WTC11 (cell line): ENCODE results near the gene KNG1.
"Not testable (repeated sequence)": the region's sequence is repeated elsewhere in the genome, so short reads cannot be mapped to it uniquely, and the experiment has no call there.

ENCODE experiments used
- CREM ChIP-seq: sonication (generic); formaldehyde crosslinking; IDR thresholded peaks from 2 replicates; pipeline ENCODE4 v1.8.1; 2022; ENCODE audit warnings: mild to moderate bottlenecking, missing genetic modification reagents, moderate library complexity
- CTCF ChIP-seq: fragments of 200-600 bp; IDR thresholded peaks from 2 replicates; pipeline ENCODE4 v1.8.0; 2022; ENCODE audit warnings: antibody characterized with exemption
- ELF4 ChIP-seq: sonication (generic); formaldehyde crosslinking; IDR thresholded peaks from 2 replicates; pipeline ENCODE4 v1.8.1; 2022; ENCODE audit warnings: low read depth, mild to moderate bottlenecking, moderate library complexity, missing genetic modification reagents
- ESRRA ChIP-seq: sonication (generic); formaldehyde crosslinking; IDR thresholded peaks from 2 replicates; pipeline ENCODE4 v1.8.1; 2022; ENCODE audit warnings: mild to moderate bottlenecking, missing genetic modification reagents, borderline replicate concordance
- FOXJ3 ChIP-seq: sonication (generic); formaldehyde crosslinking; IDR thresholded peaks from 2 replicates; pipeline ENCODE4 v1.9.0; 2021; ENCODE audit warnings: missing genetic modification reagents, mild to moderate bottlenecking, borderline replicate concordance
- KAT7 ChIP-seq: sonication (generic); formaldehyde crosslinking; IDR thresholded peaks from 2 replicates; pipeline ENCODE4 v1.8.1; 2023; ENCODE audit warnings: missing genetic modification reagents, mild to moderate bottlenecking, borderline replicate concordance
- NR2C2 ChIP-seq: sonication (generic); formaldehyde crosslinking; IDR thresholded peaks from 2 replicates; pipeline ENCODE4 v1.8.0; 2022; ENCODE audit warnings: mild to moderate bottlenecking, missing genetic modification reagents
- NR3C1 ChIP-seq: sonication (generic); formaldehyde crosslinking; conservative IDR thresholded peaks from 2 replicates; pipeline ENCODE4 v1.8.1; 2023; ENCODE audit warnings: low read depth, mild to moderate bottlenecking, missing genetic modification reagents
- RORB ChIP-seq: fragments of 250-450 bp; sonication (Bioruptor Pico); IDR thresholded peaks from 2 replicates; pipeline ENCODE4 v1.9.0; 2021; ENCODE audit warnings: mild to moderate bottlenecking
- SP1 ChIP-seq: sonication (generic); formaldehyde crosslinking; conservative IDR thresholded peaks from 2 replicates; pipeline ENCODE4 v1.8.1; 2022; ENCODE audit warnings: missing genetic modification reagents
- ZBTB43 ChIP-seq: sonication (generic); formaldehyde crosslinking; IDR thresholded peaks from 2 replicates; pipeline ENCODE4 v1.8.1; 2023; ENCODE audit warnings: mild to moderate bottlenecking, missing genetic modification reagents

- TF ChIP-seq CTCF; FOXJ3 (CRISPR knock-in tag); ZBTB43 (CRISPR knock-in tag); CREM; NR3C1 (CRISPR knock-in tag); KAT7 (CRISPR knock-in tag); RORB (CRISPR knock-in tag); SP1 (CRISPR knock-in tag); NR2C2 (CRISPR knock-in tag); ELF4; ESRRA (CRISPR knock-in tag): not testable (repeated sequence)
Observed at GRCh38 chr3:186702451-186702850, 14.7 kb upstream of the KNG1 start.
